ENCODE results near the gene AMIGO3.

DNA sequence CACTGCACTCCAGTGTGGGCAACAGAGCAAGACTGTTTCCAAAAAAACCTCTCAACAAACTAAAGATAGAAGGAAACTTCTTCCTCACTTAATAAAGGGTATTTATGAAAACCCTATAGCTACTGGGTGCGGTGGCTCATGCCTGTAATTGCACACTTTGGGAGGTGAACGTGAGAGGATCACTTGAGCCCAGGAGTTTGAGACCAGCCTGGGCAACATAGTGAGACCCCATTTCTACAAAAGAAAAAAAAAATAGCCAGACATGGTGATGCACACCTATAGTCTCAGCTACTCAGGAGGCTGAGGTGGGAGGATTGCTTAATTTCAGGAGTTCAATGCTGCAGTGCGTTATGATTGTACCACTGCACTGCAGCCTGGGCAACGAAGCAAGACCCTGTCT is 44.5 kb upstream of the AMIGO3 start:
- TF ChIP-seq ZFX (IDR thresholded peaks at IDR 0.05; ENCODE audit: borderline replicate concordance), result no peak
- TF ChIP-seq, protein P1, sequence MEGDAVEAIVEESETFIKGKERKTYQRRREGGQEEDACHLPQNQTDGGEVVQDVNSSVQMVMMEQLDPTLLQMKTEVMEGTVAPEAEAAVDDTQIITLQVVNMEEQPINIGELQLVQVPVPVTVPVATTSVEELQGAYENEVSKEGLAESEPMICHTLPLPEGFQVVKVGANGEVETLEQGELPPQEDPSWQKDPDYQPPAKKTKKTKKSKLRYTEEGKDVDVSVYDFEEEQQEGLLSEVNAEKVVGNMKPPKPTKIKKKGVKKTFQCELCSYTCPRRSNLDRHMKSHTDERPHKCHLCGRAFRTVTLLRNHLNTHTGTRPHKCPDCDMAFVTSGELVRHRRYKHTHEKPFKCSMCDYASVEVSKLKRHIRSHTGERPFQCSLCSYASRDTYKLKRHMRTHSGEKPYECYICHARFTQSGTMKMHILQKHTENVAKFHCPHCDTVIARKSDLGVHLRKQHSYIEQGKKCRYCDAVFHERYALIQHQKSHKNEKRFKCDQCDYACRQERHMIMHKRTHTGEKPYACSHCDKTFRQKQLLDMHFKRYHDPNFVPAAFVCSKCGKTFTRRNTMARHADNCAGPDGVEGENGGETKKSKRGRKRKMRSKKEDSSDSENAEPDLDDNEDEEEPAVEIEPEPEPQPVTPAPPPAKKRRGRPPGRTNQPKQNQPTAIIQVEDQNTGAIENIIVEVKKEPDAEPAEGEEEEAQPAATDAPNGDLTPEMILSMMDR (IDR thresholded peaks at IDR 0.05), result no peak
